HL-60/S4 (cell line): ENCODE results near the gene GABBR1.

Experiments
- in situ Hi-C: fragments of 300-500 bp; cut with MboI; formaldehyde crosslinking; loops from 2 replicates; pipeline ENCODE4 v1.14.3; 2022; ENCODE audit warnings: low sequenced_read_pairs

GABBR1 gene

GRCh38 chr6:29624520-29624961 is 8.4 kb downstream of the GABBR1 start:
- in situ Hi-C loops = no loop called here

GRCh38 chr6:29620630-29621029 is 12.4 kb downstream of the GABBR1 start:
- in situ Hi-C loops = no loop called here

GRCh38 chr6:29619578-29620160 is 13.3 kb downstream of the GABBR1 start:
- in situ Hi-C loops = no loop called here

- in situ Hi-C loops = no loop called here
Measured at GRCh38 chr6:29617782-29618554, 15.0 kb downstream of the GABBR1 start.

GRCh38 chr6:29611426-29611825 is 21.6 kb downstream of the GABBR1 start:
- in situ Hi-C loops = no loop called here

- in situ Hi-C loops = no loop called here
Measured at GRCh38 chr6:29610540-29610939, 22.4 kb downstream of the GABBR1 start.

GRCh38 chr6:29608131-29608530 is 24.9 kb downstream of the GABBR1 start:
- in situ Hi-C loops = no loop called here

GRCh38 chr6:29603930-29604329 is 29.1 kb downstream of the GABBR1 start:
- in situ Hi-C loops = no loop called here

GRCh38 chr6:29603456-29603855 is 29.5 kb downstream of the GABBR1 start:
- in situ Hi-C loops = no loop called here

- in situ Hi-C loops = no loop called here
Measured at GRCh38 chr6:29602564-29603361, 30.2 kb downstream of the GABBR1 start.

- in situ Hi-C loops = loop anchor here (25.0 kb wide), 2 partner anchors 561 to 911 kb away; partner anchors contain the start of gene OR2W1
Measured at GRCh38 chr6:29598172-29598747, 34.7 kb downstream of the GABBR1 start.

GRCh38 chr6:29597184-29597583 is 35.8 kb downstream of the GABBR1 start:
- in situ Hi-C loops = loop anchor here (25.0 kb wide), 2 partner anchors 560 to 910 kb away; partner anchors contain the start of gene OR2W1

- in situ Hi-C loops = loop anchor here (25.0 kb wide), 2 partner anchors 559 to 909 kb away; partner anchors contain the start of gene OR2W1
Measured at GRCh38 chr6:29596381-29596900, 36.5 kb downstream of the GABBR1 start.

GRCh38 chr6:29593199-29593855 is 39.7 kb downstream of the GABBR1 start:
- in situ Hi-C loops = loop anchor here (25.0 kb wide), 2 partner anchors 556 to 906 kb away; partner anchors contain the start of gene OR2W1

GRCh38 chr6:29591677-29592076 is 41.3 kb downstream of the GABBR1 start:
- in situ Hi-C loops = loop anchor here (25.0 kb wide), 2 partner anchors 554 to 904 kb away; partner anchors contain the start of gene OR2W1

GRCh38 chr6:29590218-29590808 is 42.7 kb downstream of the GABBR1 start:
- in situ Hi-C loops = loop anchor here (25.0 kb wide), 2 partner anchors 553 to 903 kb away; partner anchors contain the start of gene OR2W1

- in situ Hi-C loops = loop anchor here (25.0 kb wide), 2 partner anchors 552 to 902 kb away; partner anchors contain the start of gene OR2W1
Measured at GRCh38 chr6:29589423-29590048, 43.4 kb downstream of the GABBR1 start.

- in situ Hi-C loops = loop anchor here (25.0 kb wide), 2 partner anchors 548 to 898 kb away; partner anchors contain the start of gene OR2W1
Measured at GRCh38 chr6:29584821-29585220, 48.2 kb downstream of the GABBR1 start, which contains the start of gene OR2H2. OR2H2 (plus strand) TSS chr6:29585121; CDS start chr6:29587945, 2,824 bp downstream.

- in situ Hi-C loops = loop anchor here (25.0 kb wide), 2 partner anchors 540 to 890 kb away; partner anchors contain the start of gene OR2W1
Measured at GRCh38 chr6:29577544-29577943, 55.4 kb downstream of the GABBR1 start.
